HCT116 (cell line): ENCODE data around the gene CHD9NB. TPM values are rescaled to one million over a fixed set of nuclear protein-coding genes. Genes with fewer than 3 reads are reported as not detected.

Source experiments
- ATAC-seq: fragments of 200-7000 bp; cut with Tn5 transposase; 2 replicates; pipeline ENCODE4 v1.9.1; 2020; ENCODE audit warnings: mild to moderate bottlenecking, moderate library complexity
- BruUV-seq: library from RNA; stranded (reverse); fragments of 400-500 nt; replicated peaks from 2 replicates; lab custom pipeline; 2021; lab: Mats Ljungman, UMichigan
- CTCF ChIA-PET: fragments of 300-600 bp; sonication (Branson Sonifier 250); formaldehyde crosslinking; loops from one replicate; lab custom pipeline; 2021; ENCODE audit warnings: antibody characterized with exemption; lab: Charles Lee
- POLR2A ChIA-PET: fragments of 300-600, 350-600 bp; sonication (Branson Sonifier 250); formaldehyde crosslinking; loops from one replicate; lab custom pipeline; 2021; ENCODE audit warnings: antibody characterized with exemption; lab: Charles Lee
- RAD21 ChIA-PET, 2 experiments: fragments of 300-600 bp; sonication (Branson Sonifier 250); formaldehyde crosslinking; loops; one replicate each; lab custom pipeline; 2023; ENCODE audit warnings: low total read pairs in 2 of 2; ENCODE audit not compliant: uncharacterized antibody in 2 of 2, unreplicated experiment in 2 of 2, low non-redundant PET in 1 of 2; lab: Charles Lee
- DNase-seq: peaks from one replicate; pipeline ENCODE4 v3.0.0-alpha.2; 2010; ENCODE audit warnings: low read depth, low spot score
- H2AFZ ChIP-seq: fragments of 200-600 bp; shearing (Covaris generic), sonication (generic); 2 replicates; pipeline ENCODE4 v1.6.1; 2017; ENCODE audit warnings: low read depth, mixed run types, mixed read lengths, antibody characterized with exemption, low read length; ENCODE audit not compliant: poor library complexity, severe bottlenecking
- H3K27ac ChIP-seq: 2 replicates; pipeline ENCODE4 v1.5.1; 2012; ENCODE audit warnings: low read depth, low read length
- H3K27me3 ChIP-seq: fragments of 200-600 bp; sonication (generic); 2 replicates; pipeline ENCODE4 v1.6.1; 2016; ENCODE audit warnings: mixed run types, low read length, mixed read lengths; ENCODE audit not compliant: insufficient read depth
- H3K36me3 ChIP-seq, 2 experiments: fragments of 200-500 bp in 1 of 2; fragments of 200-600 bp in 1 of 2; sonication (Bioruptor generic) in 1 of 2; sonication (generic) in 1 of 2; 2 replicates each; pipeline versions ENCODE4 v1.5.1 to v1.6.1; 2014 to 2016; ENCODE audit warnings: low read length in 2 of 2, inconsistent platforms in 1 of 2, mixed read lengths in 1 of 2, mixed run types in 1 of 2; ENCODE audit not compliant: insufficient read depth in 2 of 2, control insufficient read depth in 1 of 2
- H3K4me1 ChIP-seq, 2 experiments: fragments of 200-600 bp in 1 of 2; sonication (generic) in 1 of 2; 2 replicates each; pipeline versions ENCODE4 v1.5.1 to v1.6.1; 2012 to 2017; ENCODE audit warnings: low read length in 2 of 2, inconsistent platforms in 1 of 2, mild to moderate bottlenecking in 1 of 2, mixed read lengths in 1 of 2, mixed run types in 1 of 2, moderate library complexity in 1 of 2; ENCODE audit not compliant: insufficient read depth in 2 of 2, control insufficient read depth in 1 of 2
- H3K4me2 ChIP-seq: fragments of 200-600 bp; sonication (generic); 2 replicates; pipeline ENCODE4 v1.6.1; 2017; ENCODE audit warnings: mixed run types, low read length, mixed read lengths
- H3K4me3 ChIP-seq, 2 experiments: fragments of 200-600 bp in 1 of 2; sonication (generic) in 1 of 2; replicated peaks in 1 of 2; 2 replicates each; pipeline ENCODE4 v1.5.1; 2011 to 2016; ENCODE audit warnings: low read length in 2 of 2, control low read depth in 1 of 2, low read depth in 1 of 2, mild to moderate bottlenecking in 1 of 2, mixed read lengths in 1 of 2, mixed run types in 1 of 2
- H3K79me2 ChIP-seq: fragments of 200-600 bp; sonication (generic); 2 replicates; pipeline ENCODE4 v1.6.1; 2017; ENCODE audit warnings: mild to moderate bottlenecking, mixed run types, low read length, moderate library complexity, mixed read lengths; ENCODE audit not compliant: insufficient read depth
- H3K9ac ChIP-seq: fragments of 200-600 bp; sonication (generic); 2 replicates; pipeline ENCODE4 v1.6.1; 2016; ENCODE audit warnings: low read length, mixed read lengths
- H3K9me2 ChIP-seq: fragments of 200-600 bp; sonication (generic), shearing (Covaris generic); 2 replicates; pipeline ENCODE4 v1.6.1; 2017; ENCODE audit warnings: mixed run types, mild to moderate bottlenecking, moderate library complexity; ENCODE audit not compliant: insufficient read depth
- H3K9me3 ChIP-seq, 2 experiments: fragments of 200-500 bp in 1 of 2; fragments of 200-600 bp in 1 of 2; sonication (Bioruptor generic) in 1 of 2; sonication (generic) in 1 of 2; 2 replicates each; pipeline ENCODE4 v1.6.1; 2014 to 2017; ENCODE audit warnings: low read length in 2 of 2, mixed read lengths in 2 of 2, inconsistent platforms in 1 of 2, low read depth in 1 of 2, mild to moderate bottlenecking in 1 of 2, mixed run types in 1 of 2, moderate library complexity in 1 of 2; ENCODE audit not compliant: control insufficient read depth in 1 of 2, insufficient read depth in 1 of 2
- H4K20me1 ChIP-seq: fragments of 200-600 bp; sonication (generic), shearing (Covaris generic); 2 replicates; pipeline ENCODE4 v1.6.1; 2017; ENCODE audit warnings: mixed run types, mild to moderate bottlenecking, moderate library complexity; ENCODE audit not compliant: insufficient read depth
- ATF3 ChIP-seq: IDR thresholded peaks from 2 replicates; pipeline ENCODE4 v1.6.1; 2012
- CBX3 ChIP-seq: IDR thresholded peaks from 2 replicates; pipeline ENCODE4 v1.6.1; 2012; ENCODE audit warnings: low read depth
- CTCF ChIP-seq, 3 experiments: fragments of 200-600 bp in 1 of 3; sonication (generic) in 1 of 3; IDR thresholded peaks in 2 of 3; conservative IDR thresholded peaks in 1 of 3; 2 replicates each; pipeline ENCODE4 v1.5.1; 2012 to 2017; ENCODE audit warnings: low read depth in 2 of 3, low read length in 2 of 3, antibody characterized with exemption in 1 of 3, borderline replicate concordance in 1 of 3, control low read depth in 1 of 3, mild to moderate bottlenecking in 1 of 3, mixed read lengths in 1 of 3, mixed run types in 1 of 3, moderate library complexity in 1 of 3; ENCODE audit not compliant: insufficient read depth in 1 of 3
- EGR1 ChIP-seq: IDR thresholded peaks from 2 replicates; pipeline ENCODE4 v1.6.1; 2012; ENCODE audit warnings: low read depth
- EZH2 ChIP-seq: fragments of 200-600 bp; sonication (generic); IDR thresholded peaks from 2 replicates; pipeline ENCODE4 v1.6.1; 2017; ENCODE audit warnings: antibody characterized with exemption, mixed run types
- FOSL1 ChIP-seq: IDR thresholded peaks from 2 replicates; pipeline ENCODE4 v1.6.1; 2012; ENCODE audit warnings: low read depth
- JUND ChIP-seq: IDR thresholded peaks from 2 replicates; pipeline ENCODE4 v1.6.1; 2012
- RAD21 ChIP-seq: IDR thresholded peaks from 2 replicates; pipeline ENCODE4 v1.6.1; 2012; ENCODE audit warnings: low read depth, mild to moderate bottlenecking
- REST ChIP-seq: IDR thresholded peaks from 2 replicates; pipeline ENCODE4 v1.6.1; 2012; ENCODE audit warnings: low read depth
- SIN3A ChIP-seq: IDR thresholded peaks from 2 replicates; pipeline ENCODE4 v1.6.1; 2012; ENCODE audit warnings: low read depth
- TCF7L2 ChIP-seq: IDR thresholded peaks from 2 replicates; pipeline ENCODE4 v1.7.0; 2011; ENCODE audit warnings: borderline replicate concordance, inconsistent platforms; ENCODE audit not compliant: insufficient read depth, insufficient read length; ENCODE audit errors: extremely low read depth
- YY1 ChIP-seq: IDR thresholded peaks from 2 replicates; pipeline ENCODE4 v1.6.1; 2011; ENCODE audit warnings: low read length, low read depth, moderate library complexity, mild to moderate bottlenecking; ENCODE audit not compliant: insufficient replicate concordance; ENCODE audit errors: extremely low read depth
- ZFX ChIP-seq: fragments of 450-650 bp; IDR thresholded peaks from 2 replicates; pipeline ENCODE4 v1.6.1; 2017
- ZNF274 ChIP-seq: fragments of 200-500 bp; sonication (Bioruptor generic); IDR thresholded peaks from 2 replicates; pipeline ENCODE4 v1.6.1; 2014; ENCODE audit warnings: mild to moderate bottlenecking, low read depth, low read length, inconsistent platforms
- intact Hi-C: fragments of 100-400 bp; cut with micrococcal nuclease; formaldehyde crosslinking; loops from 2 replicates; pipeline ENCODE4 v1.10.0; 2022
- total RNA-seq: library from RNA; stranded (reverse); gene quantifications from one replicate; pipeline ENCODE4 v1.2.1, GENCODE V29; 2021; ENCODE audit not compliant: unreplicated experiment

The CHD9NB gene
- total RNA-seq, 1 experiment from 2014 or later, result 1.2 TPM

GRCh38 chr16:53091466-53092211 lies 38.9 kb upstream of the CHD9NB start:
- Histone ChIP-seq H2AFZ (no peak overlapping the region), H4K20me1 (no peaks in the 10 kb centered on the region), H3K79me2 (peaks cover 47% of the 10 kb centered on the region), H3K9me3 (no peaks in the 10 kb centered on the region), H3K4me3 (no peak overlapping the region), H3K4me1 (peaks cover 17 to 32% of the 10 kb centered on the region in 2 experiments), H3K4me2 (no peak overlapping the region), H3K9ac (no peak overlapping the region), H3K9me2 (no peaks in the 10 kb centered on the region), H3K27ac (no peak overlapping the region)
- RAD21 ChIA-PET, result no interaction called here
- no TSS peak for BruUV-seq
- intact Hi-C loops, result no loop called here
- POLR2A ChIA-PET, result no interaction called here
- no peak for DNase-seq
- CTCF ChIA-PET, result no interaction called here
- no peak for TF ChIP-seq ZFX
- no peak for TF ChIP-seq EGR1
- no peak for TF ChIP-seq RAD21
- TF ChIP-seq CTCF (IDR thresholded peaks at IDR 0.05 in 2 of 3, conservative IDR thresholded peaks at IDR 0.05 in 1 of 3; ENCODE audit: borderline replicate concordance in 1 of 3, insufficient read depth in 1 of 3, low read depth in 2 of 3, low read length in 2 of 3), result no peak
- TF ChIP-seq JUND, result no peak
- TF ChIP-seq FOSL1, result no peak
- TF ChIP-seq REST, result no peak
- no peak for TF ChIP-seq YY1
- TF ChIP-seq EZH2, result no peak
- no peak for TF ChIP-seq ZNF274
- TF ChIP-seq TCF7L2, result no peak
- TF ChIP-seq SIN3A, result no peak
- TF ChIP-seq ATF3, result no peak
- TF ChIP-seq CBX3, result no peak
- TF ChIP-seq, all 23 proteins: peak for 0
- Histone ChIP-seq H3K27me3 (no peaks in the 10 kb centered on the region), H3K36me3 (no peaks in the 10 kb centered on the region)
- no peak for ATAC-seq
